Breast epithelium (tissue), 3 donors: ENCODE measurements around the gene RTN4R.

Source experiments
- POLR2A ChIP-seq: fragments of 450-650 bp; IDR thresholded peaks from one replicate; pipeline ENCODE4 v1.6.1; 2016; ENCODE audit warnings: antibody characterized with exemption, mild to moderate bottlenecking, moderate library complexity
- POLR2AphosphoS5 ChIP-seq, 3 donors: sonication (generic); formaldehyde crosslinking; IDR thresholded peaks; one replicate each; pipeline ENCODE4 v1.6.1; 2017; ENCODE audit warnings: antibody characterized with exemption in 3 of 3
- TF ChIP-seq, protein P1 (sequence below), 3 donors: fragments of 450-650 bp; IDR thresholded peaks; one replicate each; pipeline ENCODE4 v1.5.1; 2016 to 2017; ENCODE audit warnings: antibody characterized with exemption in 3 of 3, mild to moderate bottlenecking in 3 of 3, moderate library complexity in 3 of 3

- TF ChIP-seq, protein P1, sequence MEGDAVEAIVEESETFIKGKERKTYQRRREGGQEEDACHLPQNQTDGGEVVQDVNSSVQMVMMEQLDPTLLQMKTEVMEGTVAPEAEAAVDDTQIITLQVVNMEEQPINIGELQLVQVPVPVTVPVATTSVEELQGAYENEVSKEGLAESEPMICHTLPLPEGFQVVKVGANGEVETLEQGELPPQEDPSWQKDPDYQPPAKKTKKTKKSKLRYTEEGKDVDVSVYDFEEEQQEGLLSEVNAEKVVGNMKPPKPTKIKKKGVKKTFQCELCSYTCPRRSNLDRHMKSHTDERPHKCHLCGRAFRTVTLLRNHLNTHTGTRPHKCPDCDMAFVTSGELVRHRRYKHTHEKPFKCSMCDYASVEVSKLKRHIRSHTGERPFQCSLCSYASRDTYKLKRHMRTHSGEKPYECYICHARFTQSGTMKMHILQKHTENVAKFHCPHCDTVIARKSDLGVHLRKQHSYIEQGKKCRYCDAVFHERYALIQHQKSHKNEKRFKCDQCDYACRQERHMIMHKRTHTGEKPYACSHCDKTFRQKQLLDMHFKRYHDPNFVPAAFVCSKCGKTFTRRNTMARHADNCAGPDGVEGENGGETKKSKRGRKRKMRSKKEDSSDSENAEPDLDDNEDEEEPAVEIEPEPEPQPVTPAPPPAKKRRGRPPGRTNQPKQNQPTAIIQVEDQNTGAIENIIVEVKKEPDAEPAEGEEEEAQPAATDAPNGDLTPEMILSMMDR (IDR thresholded peaks at IDR 0.05), result no peak
- TF ChIP-seq POLR2A (no peak), POLR2AphosphoS5 (IDR thresholded peaks at IDR 0.05) (no peak)
Observed at GRCh38 chr22:20312396-20313191, 44.5 kb upstream of the RTN4R start.
